Measurements from ENCODE around the gene CCDC136. TPM values are rescaled to one million over a fixed set of nuclear protein-coding genes. Genes with fewer than 3 reads are reported as not detected.

Gene CCDC136
- total and polyA plus RNA-seq, 8 donors, result 2.5 to 87.1 (median 49.5) TPM

DNA sequence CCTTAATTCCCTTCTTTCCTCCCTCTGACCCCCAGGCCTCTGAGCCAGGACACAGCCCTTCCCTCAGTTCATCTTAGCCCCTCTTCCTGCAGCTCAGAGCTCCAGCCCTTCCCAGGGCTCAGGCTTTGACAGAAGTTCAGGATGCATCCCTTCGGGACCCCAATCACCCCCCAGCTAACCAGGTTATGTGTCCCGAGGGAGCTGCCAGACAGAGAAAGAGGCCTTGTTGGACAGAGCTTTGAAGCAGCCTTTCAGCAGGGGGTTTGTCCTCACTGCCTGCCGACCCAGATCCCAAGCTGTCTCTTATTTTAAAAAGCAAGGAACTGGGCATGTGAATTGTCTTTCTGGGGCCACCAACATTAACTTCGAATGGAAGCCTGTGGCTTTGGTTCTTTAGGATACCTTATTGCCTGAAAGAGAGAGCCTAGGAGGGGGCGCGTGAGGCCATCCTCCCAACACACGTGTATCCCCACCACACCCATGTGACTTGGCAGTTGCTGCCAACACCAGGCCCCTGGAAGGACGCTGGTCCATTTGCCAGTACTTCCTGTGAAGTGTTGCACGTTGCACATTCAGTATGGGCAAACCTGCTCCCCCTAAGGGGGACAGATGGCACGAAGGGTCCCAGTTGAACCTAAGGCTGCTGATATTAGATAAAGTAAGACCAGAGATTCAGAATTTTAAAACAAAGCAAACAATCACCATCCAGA, 858 bp downstream of the CCDC136 start:
- ATAC-seq (no peak), DNase-seq (no peak)
- Histone ChIP-seq H3K27me3 (peaks cover 0 to 49% of the 10 kb centered on the region in 2 donors), H3K4me3 (no peak overlapping the region), H3K4me1 (peaks cover 0 to 18% of the 10 kb centered on the region in 2 donors), H3K9me3 (no peaks in the 10 kb centered on the region), H3K27ac (no peak overlapping the region), H3K36me3 (no peaks in the 10 kb centered on the region)
- intact Hi-C loops (cut with DNase I), result no loop called here
- TF ChIP-seq CTCF (IDR thresholded peaks at IDR 0.05), result no peak

DNA sequence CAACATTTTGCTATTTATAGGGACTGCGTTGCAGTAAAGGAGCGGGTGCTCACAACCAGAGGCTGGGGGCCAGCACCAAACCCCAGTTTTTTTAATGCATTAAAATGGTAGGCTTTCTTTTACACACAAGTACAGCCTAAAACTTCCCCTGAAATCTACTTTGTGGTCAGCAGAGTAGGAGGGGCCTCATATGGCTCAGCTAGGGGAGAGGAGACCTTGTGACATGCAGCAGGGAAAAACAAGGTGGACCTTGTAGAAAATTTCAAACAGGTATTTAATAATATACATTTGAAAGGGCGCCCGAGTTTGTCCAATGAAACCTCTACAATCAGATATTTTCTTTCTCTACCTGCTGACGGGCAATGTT, 1.4 kb downstream of the CCDC136 start:
- no peak for DNase-seq
- no peak overlapping the region for H3K27ac ChIP-seq
- H3K27me3 ChIP-seq, result peaks cover 0 to 49% of the 10 kb centered on the region in 2 donors
- H3K4me3 ChIP-seq, result no peak overlapping the region
- ATAC-seq, result no peak
- intact Hi-C loops (cut with DNase I), result no loop called here
- H3K4me1 ChIP-seq, result peaks cover 0 to 18% of the 10 kb centered on the region in 2 donors
- TF ChIP-seq CTCF (IDR thresholded peaks at IDR 0.05), result no peak
- H3K9me3 ChIP-seq, result no peaks in the 10 kb centered on the region
- H3K36me3 ChIP-seq, result no peaks in the 10 kb centered on the region

- H3K36me3 ChIP-seq, result no peaks in the 10 kb centered on the region
- DNase-seq, result no peak
- H3K9me3 ChIP-seq, result no peaks in the 10 kb centered on the region
- intact Hi-C loops (cut with DNase I), result no loop called here
- no peak for TF ChIP-seq CTCF (IDR thresholded peaks at IDR 0.05)
- no peak overlapping the region for H3K4me3 ChIP-seq
- ATAC-seq, result no peak
- peaks cover 0 to 18% of the 10 kb centered on the region in 2 donors for H3K4me1 ChIP-seq
- H3K27ac ChIP-seq, result no peak overlapping the region
- H3K27me3 ChIP-seq, result peaks cover 0 to 48% of the 10 kb centered on the region in 2 donors
Observed at GRCh38 chr7:128794020-128794419, 2.3 kb downstream of the CCDC136 start.

DNA sequence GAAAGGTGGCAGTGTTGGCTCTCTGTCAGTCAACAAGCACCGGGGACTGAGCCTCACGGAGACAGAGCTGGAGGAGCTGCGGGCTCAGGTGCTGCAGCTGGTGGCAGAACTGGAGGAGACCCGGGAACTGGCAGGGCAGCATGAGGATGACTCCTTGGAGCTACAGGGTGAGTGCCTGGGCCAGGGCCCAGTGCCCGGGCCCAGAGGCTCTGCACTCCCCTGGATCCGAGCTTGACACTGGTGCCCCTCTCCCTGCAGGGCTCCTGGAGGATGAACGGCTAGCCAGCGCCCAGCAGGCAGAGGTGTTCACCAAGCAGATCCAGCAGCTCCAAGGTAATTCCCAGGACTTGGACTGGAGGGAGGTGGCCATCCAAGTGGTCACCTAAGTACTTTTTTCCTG, 2.7 kb downstream of the CCDC136 start:
- H3K4me3 ChIP-seq, result no peak overlapping the region
- intact Hi-C loops (cut with DNase I), result no loop called here

GRCh38 chr7:128795129-128795528, 3.4 kb downstream of the CCDC136 start:
- ATAC-seq (no peak), DNase-seq (no peak)
- Histone ChIP-seq H3K4me3 (no peak overlapping the region), H3K36me3 (no peaks in the 10 kb centered on the region), H3K9me3 (no peaks in the 10 kb centered on the region), H3K4me1 (peaks cover 0 to 18% of the 10 kb centered on the region in 2 donors), H3K27me3 (peaks cover 0 to 37% of the 10 kb centered on the region in 2 donors), H3K27ac (no peak overlapping the region)
- no peak for TF ChIP-seq CTCF (IDR thresholded peaks at IDR 0.05)
- intact Hi-C loops (cut with DNase I), result no loop called here

More for the DNA sequence above, 2.7 kb downstream of the CCDC136 start:
- ATAC-seq (no peak), DNase-seq (no peak)
- no peaks in the 10 kb centered on the region for H3K36me3 ChIP-seq
- peaks cover 0 to 18% of the 10 kb centered on the region in 2 donors for H3K4me1 ChIP-seq
- H3K27me3 ChIP-seq, result peaks cover 0 to 44% of the 10 kb centered on the region in 2 donors
- TF ChIP-seq CTCF (IDR thresholded peaks at IDR 0.05), result no peak
- no peak overlapping the region for H3K27ac ChIP-seq
- H3K9me3 ChIP-seq, result no peaks in the 10 kb centered on the region

Data from left lung (tissue), 10 donors.